Caco-2 (cell line): ENCODE results near the gene MRPS10. TPM values are rescaled to one million over a fixed set of nuclear protein-coding genes. Genes with fewer than 3 reads are reported as not detected.

ENCODE experiments used
- BruUV-seq: library from RNA; stranded (reverse); fragments of 400-500 nt; replicated peaks from 2 replicates; lab custom pipeline; 2021; lab: Mats Ljungman, UMichigan
- CTCF ChIA-PET: fragments of 300-600 bp; sonication (Branson Sonifier 250); formaldehyde crosslinking; loops from one replicate; lab custom pipeline; 2022; ENCODE audit warnings: antibody characterized with exemption; lab: Charles Lee
- POLR2A ChIA-PET: fragments of 300-600 bp; sonication (Branson Sonifier 250); formaldehyde crosslinking; loops from one replicate; lab custom pipeline; 2022; ENCODE audit warnings: antibody characterized with exemption; lab: Charles Lee
- DNase-seq, 2 experiments: peaks; one replicate each; pipeline versions ENCODE4 v3.0.0 to v3.0.0-alpha.2; 2020 to 2022
- H3K27me3 ChIP-seq: replicated peaks from 2 replicates; pipeline ENCODE4 v1.6.0; 2011; ENCODE audit warnings: low read length; ENCODE audit not compliant: control insufficient read depth, insufficient read depth
- H3K36me3 ChIP-seq: 2 replicates; pipeline ENCODE4 v1.5.1; 2011; ENCODE audit warnings: low read length; ENCODE audit not compliant: control insufficient read depth, insufficient read depth
- H3K4me1 ChIP-seq: fragments of 250-450 bp; sonication (Bioruptor Pico); 2 replicates; pipeline ENCODE4 v1.5.1; 2020; ENCODE audit warnings: mild to moderate bottlenecking
- H3K4me3 ChIP-seq: 2 replicates; pipeline ENCODE4 v1.5.1; 2011; ENCODE audit warnings: low read depth, mild to moderate bottlenecking, control low read depth, low read length
- H3K9me3 ChIP-seq: fragments of 250-450 bp; sonication (Bioruptor Pico); 2 replicates; pipeline ENCODE4 v1.5.1; 2020; ENCODE audit warnings: mild to moderate bottlenecking, moderate library complexity
- H3K27ac Mint-ChIP-seq: one replicate; pipeline ENCODE4 v1.8.0; 2022; ENCODE audit warnings: mixed read lengths; ENCODE audit not compliant: unreplicated experiment
- H3K27me3 Mint-ChIP-seq: one replicate; pipeline ENCODE4 v1.8.0; 2022; ENCODE audit warnings: mixed read lengths; ENCODE audit not compliant: insufficient read depth, unreplicated experiment
- H3K36me3 Mint-ChIP-seq: one replicate; pipeline ENCODE4 v1.8.0; 2022; ENCODE audit warnings: mild to moderate bottlenecking, mixed read lengths; ENCODE audit not compliant: insufficient read depth, unreplicated experiment
- H3K4me1 Mint-ChIP-seq: one replicate; pipeline ENCODE4 v1.8.0; 2022; ENCODE audit warnings: low read depth, mixed read lengths; ENCODE audit not compliant: unreplicated experiment
- H3K4me3 Mint-ChIP-seq: one replicate; pipeline ENCODE4 v1.8.0; 2022; ENCODE audit warnings: mild to moderate bottlenecking, moderate library complexity, mixed read lengths; ENCODE audit not compliant: unreplicated experiment
- H3K9me3 Mint-ChIP-seq: one replicate; pipeline ENCODE4 v1.8.0; 2022; ENCODE audit warnings: mixed read lengths; ENCODE audit not compliant: unreplicated experiment
- CTCF ChIP-seq, 2 experiments: fragments of 200-600 bp in 1 of 2; IDR thresholded peaks; 1 replicate in 1 of 2; 2 replicates in 1 of 2; pipeline versions ENCODE4 v1.5.1 to v1.8.0; 2011 to 2022; ENCODE audit warnings: antibody characterized with exemption in 1 of 2, control low read depth in 1 of 2, inconsistent platforms in 1 of 2, low read depth in 1 of 2, low read length in 1 of 2, mild to moderate bottlenecking in 1 of 2, moderate library complexity in 1 of 2; ENCODE audit not compliant: insufficient read depth in 1 of 2, severe bottlenecking in 1 of 2, unreplicated experiment in 1 of 2
- intact Hi-C: fragments of 100-400 bp; cut with micrococcal nuclease; formaldehyde crosslinking; loops from one replicate; pipeline ENCODE4 v1.10.0; 2022; ENCODE audit not compliant: unreplicated experiment
- total RNA-seq: library from RNA; stranded (reverse); gene quantifications from 2 replicates; pipeline ENCODE4 v1.2.3, GENCODE V29; 2022

MRPS10 gene
- total RNA-seq, 1 experiment from 2014 or later, result 38.6 TPM

GRCh38 chr6:42255050-42255449 is 37.4 kb upstream of the MRPS10 start:
- H3K4me1 Mint-ChIP-seq, result no peaks in the 10 kb centered on the region
- intact Hi-C loops, result no loop called here
- POLR2A ChIA-PET, result no interaction called here
- Histone ChIP-seq H3K4me1 (no peaks in the 10 kb centered on the region), H3K4me3 (no peak overlapping the region), H3K27me3 (no peaks in the 10 kb centered on the region), H3K36me3 (no peaks in the 10 kb centered on the region), H3K9me3 (no peaks in the 10 kb centered on the region)
- H3K36me3 Mint-ChIP-seq, result no peaks in the 10 kb centered on the region
- BruUV-seq, result no TSS peak
- no peaks in the 10 kb centered on the region for H3K27me3 Mint-ChIP-seq
- TF ChIP-seq CTCF (IDR thresholded peaks at IDR 0.05; ENCODE audit: insufficient read depth in 1 of 2, low read depth in 1 of 2, low read length in 1 of 2, severe bottlenecking in 1 of 2, unreplicated experiment in 1 of 2), result no peak
- no peaks in the 10 kb centered on the region for H3K9me3 Mint-ChIP-seq
- CTCF ChIA-PET, result no interaction called here
- DNase-seq, result no peak
- no peak overlapping the region for H3K27ac Mint-ChIP-seq
- no peak overlapping the region for H3K4me3 Mint-ChIP-seq

DNA sequence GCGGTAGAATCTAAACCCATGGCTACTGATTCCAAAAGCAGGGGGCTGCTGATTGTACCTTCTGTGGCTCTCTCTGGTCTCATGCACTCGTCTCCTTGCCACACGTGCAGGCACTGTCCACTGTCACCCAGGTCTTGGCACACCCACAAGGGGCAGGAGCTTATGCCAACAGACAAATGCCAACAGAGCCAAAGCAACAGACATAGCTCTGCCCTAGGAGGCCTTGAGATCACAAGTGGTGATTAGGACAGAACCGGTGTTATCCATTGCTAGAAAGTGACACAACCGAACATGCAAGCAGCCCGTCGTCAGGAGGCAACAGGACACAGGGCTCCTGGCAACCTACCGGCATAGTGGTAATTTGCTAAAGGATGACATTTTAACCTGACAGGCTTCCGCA is 36.8 kb upstream of the MRPS10 start:
- POLR2A ChIA-PET, result no interaction called here

GRCh38 chr6:42251911-42252637 is 34.4 kb upstream of the MRPS10 start:
- CTCF ChIA-PET, result no interaction called here

More for the DNA sequence above, 36.8 kb upstream of the MRPS10 start:
- no peaks in the 10 kb centered on the region for H3K36me3 ChIP-seq
- no peak overlapping the region for H3K27ac Mint-ChIP-seq
- no peak for DNase-seq
- no peaks in the 10 kb centered on the region for H3K4me1 Mint-ChIP-seq
- intact Hi-C loops, result no loop called here
- BruUV-seq, result no TSS peak
- H3K4me3 ChIP-seq, result no peak overlapping the region
- H3K27me3 Mint-ChIP-seq, result no peaks in the 10 kb centered on the region
- H3K4me3 Mint-ChIP-seq, result no peak overlapping the region
- CTCF ChIA-PET, result no interaction called here
- H3K4me1 ChIP-seq, result no peaks in the 10 kb centered on the region
- H3K9me3 Mint-ChIP-seq, result no peaks in the 10 kb centered on the region
- H3K36me3 Mint-ChIP-seq, result no peaks in the 10 kb centered on the region
- no peak for TF ChIP-seq CTCF (IDR thresholded peaks at IDR 0.05; ENCODE audit: insufficient read depth in 1 of 2, low read depth in 1 of 2, low read length in 1 of 2, severe bottlenecking in 1 of 2, unreplicated experiment in 1 of 2)
- no peaks in the 10 kb centered on the region for H3K27me3 ChIP-seq
- H3K9me3 ChIP-seq, result no peaks in the 10 kb centered on the region

More at GRCh38 chr6:42251911-42252637, 34.4 kb upstream of the MRPS10 start:
- Histone ChIP-seq H3K9me3 (no peaks in the 10 kb centered on the region), H3K36me3 (no peaks in the 10 kb centered on the region), H3K27me3 (no peaks in the 10 kb centered on the region), H3K4me1 (no peaks in the 10 kb centered on the region), H3K4me3 (no peak overlapping the region)
- DNase-seq, result no peak
- BruUV-seq, result no TSS peak
- POLR2A ChIA-PET, result no interaction called here
- Mint-ChIP-seq H3K36me3 (no peaks in the 10 kb centered on the region), H3K27ac (no peak overlapping the region), H3K9me3 (no peaks in the 10 kb centered on the region), H3K27me3 (no peaks in the 10 kb centered on the region), H3K4me3 (no peak overlapping the region), H3K4me1 (no peaks in the 10 kb centered on the region)
- intact Hi-C loops, result no loop called here
- TF ChIP-seq CTCF (IDR thresholded peaks at IDR 0.05; ENCODE audit: insufficient read depth in 1 of 2, low read depth in 1 of 2, low read length in 1 of 2, severe bottlenecking in 1 of 2, unreplicated experiment in 1 of 2), result no peak
